ENCODE data around the gene LAMC3.

DNA sequence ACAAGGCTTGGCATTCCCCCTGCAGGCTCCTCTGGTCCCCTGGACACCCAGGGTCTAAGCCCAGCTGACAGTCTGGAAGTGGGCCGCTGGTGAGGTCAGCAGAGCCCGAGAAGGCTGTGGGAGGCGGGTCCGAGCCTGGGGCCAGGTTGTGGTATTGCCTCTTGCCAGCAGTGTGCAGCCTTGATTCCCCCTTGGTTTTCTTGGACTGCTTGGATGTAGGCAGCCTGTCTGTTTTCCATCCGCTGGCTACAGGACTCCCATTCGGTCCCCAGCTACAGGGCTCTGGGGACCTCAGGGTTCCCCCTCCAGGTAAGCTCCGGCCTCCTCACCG is 88.9 kb downstream of the LAMC3 start:
- TF ChIP-seq, protein P1, sequence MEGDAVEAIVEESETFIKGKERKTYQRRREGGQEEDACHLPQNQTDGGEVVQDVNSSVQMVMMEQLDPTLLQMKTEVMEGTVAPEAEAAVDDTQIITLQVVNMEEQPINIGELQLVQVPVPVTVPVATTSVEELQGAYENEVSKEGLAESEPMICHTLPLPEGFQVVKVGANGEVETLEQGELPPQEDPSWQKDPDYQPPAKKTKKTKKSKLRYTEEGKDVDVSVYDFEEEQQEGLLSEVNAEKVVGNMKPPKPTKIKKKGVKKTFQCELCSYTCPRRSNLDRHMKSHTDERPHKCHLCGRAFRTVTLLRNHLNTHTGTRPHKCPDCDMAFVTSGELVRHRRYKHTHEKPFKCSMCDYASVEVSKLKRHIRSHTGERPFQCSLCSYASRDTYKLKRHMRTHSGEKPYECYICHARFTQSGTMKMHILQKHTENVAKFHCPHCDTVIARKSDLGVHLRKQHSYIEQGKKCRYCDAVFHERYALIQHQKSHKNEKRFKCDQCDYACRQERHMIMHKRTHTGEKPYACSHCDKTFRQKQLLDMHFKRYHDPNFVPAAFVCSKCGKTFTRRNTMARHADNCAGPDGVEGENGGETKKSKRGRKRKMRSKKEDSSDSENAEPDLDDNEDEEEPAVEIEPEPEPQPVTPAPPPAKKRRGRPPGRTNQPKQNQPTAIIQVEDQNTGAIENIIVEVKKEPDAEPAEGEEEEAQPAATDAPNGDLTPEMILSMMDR (IDR thresholded peaks at IDR 0.05), result no peak
- no peak for TF ChIP-seq POLR2AphosphoS5 (IDR thresholded peaks at IDR 0.05)
- no peak for TF ChIP-seq POLR2A (IDR thresholded peaks at IDR 0.05; ENCODE audit: low read depth)
